NCI-H748 treated with DMSO at 0.1 percent for 48 hours (cell line): ENCODE results near the gene HPS3.
"Not testable (repeated sequence)": the region's sequence is repeated elsewhere in the genome, so short reads cannot be mapped to it uniquely, and the experiment has no call there.

Source experiments
- DNase-seq: peaks from one replicate; lab custom pipeline; 2025; lab: John Stamatoyannopoulos, UW

The HPS3 gene

GRCh38 chr3:149195221-149195620 is 65.8 kb downstream of the HPS3 start:
- no peak for DNase-seq

GRCh38 chr3:149196805-149197592 is 67.6 kb downstream of the HPS3 start:
- DNase-seq: not testable (repeated sequence)

GRCh38 chr3:149197669-149198068 is 68.2 kb downstream of the HPS3 start:
- no peak for DNase-seq

- peak; percentile 9 for DNase-seq
These were observed 69.2 kb downstream of the HPS3 start for GRCh38 chr3:149198611-149199010.

GRCh38 chr3:149199474-149199873 is 70.0 kb downstream of the HPS3 start:
- DNase-seq: peak; percentile 59

- no peak for DNase-seq
These were observed 74.3 kb downstream of the HPS3 start for GRCh38 chr3:149203758-149204157.

- no peak for DNase-seq
These were observed 75.1 kb downstream of the HPS3 start for GRCh38 chr3:149204390-149204991.

- no peak for DNase-seq
These were observed 78.0 kb downstream of the HPS3 start for GRCh38 chr3:149207475-149207874.

GRCh38 chr3:149209431-149209830 is 80.0 kb downstream of the HPS3 start:
- no peak for DNase-seq

GRCh38 chr3:149212386-149212785 is 82.9 kb downstream of the HPS3 start:
- DNase-seq: no peak

- no peak for DNase-seq
These were observed 85.3 kb downstream of the HPS3 start for GRCh38 chr3:149214702-149215101.

GRCh38 chr3:149215515-149215914 is 86.1 kb downstream of the HPS3 start:
- peak; percentile 1 for DNase-seq

GRCh38 chr3:149216193-149216869 is 86.9 kb downstream of the HPS3 start:
- DNase-seq: no peak

- DNase-seq: no peak
These were observed 87.9 kb downstream of the HPS3 start for GRCh38 chr3:149217347-149217746.

- DNase-seq: not testable (repeated sequence)
These were observed 90.1 kb downstream of the HPS3 start for GRCh38 chr3:149219380-149220121.

- DNase-seq: no peak
These were observed 92.5 kb downstream of the HPS3 start, which contains the start of gene CP for GRCh38 chr3:149221783-149222517. CP (minus strand) TSS chr3:149221829; CDS start chr3:149221792, 37 bp downstream.
